ENCODE measurements around the gene ABI3BP.

The ABI3BP gene

DNA sequence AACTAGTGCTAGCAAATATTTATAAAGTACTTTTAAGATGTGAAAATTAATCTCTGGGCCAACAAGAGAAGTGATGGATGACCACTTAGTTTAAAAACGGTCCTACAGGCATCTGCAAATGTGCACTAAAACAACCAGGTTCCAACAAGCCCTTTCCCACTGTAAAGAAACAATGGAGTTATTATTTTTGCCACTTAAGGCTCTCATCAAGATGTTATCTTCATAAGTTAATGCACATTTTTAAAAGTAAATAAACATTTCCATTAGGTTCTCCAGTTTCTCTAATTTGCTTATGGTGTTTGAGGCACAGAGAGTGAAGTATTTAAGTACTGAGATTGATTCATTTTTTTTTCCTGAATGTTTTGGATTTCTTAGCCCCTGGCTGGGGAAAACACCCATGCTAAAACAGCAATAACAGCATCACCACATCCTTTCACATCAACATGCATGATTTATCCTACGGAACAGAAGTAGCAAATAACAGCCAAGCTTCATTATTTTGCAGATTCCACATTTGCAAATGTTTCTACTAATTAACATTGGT is 20.8 kb downstream of the ABI3BP start:
- Mint-ChIP-seq H3K36me3 (ENCODE audit: low read depth) (no peaks in the 10 kb centered on the region), H3K27me3 (ENCODE audit: low read depth) (no peaks in the 10 kb centered on the region), H3K9me3 (no peaks in the 10 kb centered on the region), H3K27ac (no peak overlapping the region), H3K4me1 (peaks cover 12% of the 10 kb centered on the region), H3K4me3 (no peak overlapping the region)
- TF ChIP-seq, protein P1, sequence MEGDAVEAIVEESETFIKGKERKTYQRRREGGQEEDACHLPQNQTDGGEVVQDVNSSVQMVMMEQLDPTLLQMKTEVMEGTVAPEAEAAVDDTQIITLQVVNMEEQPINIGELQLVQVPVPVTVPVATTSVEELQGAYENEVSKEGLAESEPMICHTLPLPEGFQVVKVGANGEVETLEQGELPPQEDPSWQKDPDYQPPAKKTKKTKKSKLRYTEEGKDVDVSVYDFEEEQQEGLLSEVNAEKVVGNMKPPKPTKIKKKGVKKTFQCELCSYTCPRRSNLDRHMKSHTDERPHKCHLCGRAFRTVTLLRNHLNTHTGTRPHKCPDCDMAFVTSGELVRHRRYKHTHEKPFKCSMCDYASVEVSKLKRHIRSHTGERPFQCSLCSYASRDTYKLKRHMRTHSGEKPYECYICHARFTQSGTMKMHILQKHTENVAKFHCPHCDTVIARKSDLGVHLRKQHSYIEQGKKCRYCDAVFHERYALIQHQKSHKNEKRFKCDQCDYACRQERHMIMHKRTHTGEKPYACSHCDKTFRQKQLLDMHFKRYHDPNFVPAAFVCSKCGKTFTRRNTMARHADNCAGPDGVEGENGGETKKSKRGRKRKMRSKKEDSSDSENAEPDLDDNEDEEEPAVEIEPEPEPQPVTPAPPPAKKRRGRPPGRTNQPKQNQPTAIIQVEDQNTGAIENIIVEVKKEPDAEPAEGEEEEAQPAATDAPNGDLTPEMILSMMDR (IDR thresholded peaks at IDR 0.05; ENCODE audit: unreplicated experiment in 3 of 3): no peak

DNA sequence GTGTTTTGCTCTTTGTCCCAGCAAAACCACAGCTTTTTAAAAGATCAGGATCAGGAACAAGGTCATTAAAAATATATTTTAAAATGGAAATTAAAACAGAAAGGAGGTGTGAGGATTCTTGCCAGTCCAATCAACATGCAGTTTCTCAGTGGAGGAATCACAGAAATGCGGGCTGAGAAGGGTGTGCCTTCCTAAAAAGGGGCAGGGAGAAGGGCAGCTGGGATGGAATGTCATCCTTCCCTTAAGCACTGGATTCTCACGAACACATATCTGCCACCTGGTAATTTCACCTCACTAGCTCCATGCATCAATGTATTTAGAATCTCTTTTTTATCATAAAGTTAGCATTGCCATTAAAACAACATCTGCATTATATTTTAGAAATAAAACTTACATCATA is 21.4 kb downstream of the ABI3BP start:
- no peaks in the 10 kb centered on the region for H3K27me3 Mint-ChIP-seq (ENCODE audit: low read depth)

DNA sequence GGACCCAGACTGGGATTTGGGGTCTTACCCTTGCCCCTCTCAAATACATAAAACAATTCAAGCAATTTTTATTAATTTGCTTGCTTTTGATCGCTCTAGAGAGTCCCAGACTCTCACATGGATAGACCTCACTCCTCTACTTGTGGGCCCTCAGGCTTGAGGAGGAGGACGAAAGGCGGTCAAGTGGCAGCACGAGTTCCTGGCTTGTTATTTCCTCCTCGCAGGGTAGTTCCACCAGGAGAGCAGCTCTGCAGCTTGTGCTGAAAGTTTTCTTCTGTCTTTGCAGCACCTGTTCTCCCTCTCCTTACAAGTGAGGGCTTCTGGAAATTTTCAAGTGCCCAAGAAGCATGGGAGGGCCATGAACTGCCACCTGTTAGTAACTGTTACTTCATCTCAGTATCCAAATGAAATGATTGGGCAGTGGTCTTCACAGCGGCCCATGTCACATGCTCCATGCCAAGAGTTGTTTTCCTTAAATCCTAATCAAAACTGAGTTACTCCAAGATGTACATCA is 22.7 kb downstream of the ABI3BP start:
- no peak overlapping the region for H3K4me3 Mint-ChIP-seq
- H3K27me3 Mint-ChIP-seq (ENCODE audit: low read depth): no peaks in the 10 kb centered on the region
- TF ChIP-seq, protein P1 (IDR thresholded peaks at IDR 0.05; ENCODE audit: unreplicated experiment in 3 of 3): no peak
- H3K36me3 Mint-ChIP-seq (ENCODE audit: low read depth): no peaks in the 10 kb centered on the region
- peaks cover 17% of the 10 kb centered on the region for H3K4me1 Mint-ChIP-seq
- no peaks in the 10 kb centered on the region for H3K9me3 Mint-ChIP-seq
- no peak overlapping the region for H3K27ac Mint-ChIP-seq

More for the DNA sequence above, 21.4 kb downstream of the ABI3BP start:
- no peak overlapping the region for H3K27ac Mint-ChIP-seq
- TF ChIP-seq, protein P1 (IDR thresholded peaks at IDR 0.05; ENCODE audit: unreplicated experiment in 3 of 3): no peak
- H3K9me3 Mint-ChIP-seq: no peaks in the 10 kb centered on the region
- H3K36me3 Mint-ChIP-seq (ENCODE audit: low read depth): no peaks in the 10 kb centered on the region
- H3K4me1 Mint-ChIP-seq: peaks cover 12% of the 10 kb centered on the region
- no peak overlapping the region for H3K4me3 Mint-ChIP-seq

DNA sequence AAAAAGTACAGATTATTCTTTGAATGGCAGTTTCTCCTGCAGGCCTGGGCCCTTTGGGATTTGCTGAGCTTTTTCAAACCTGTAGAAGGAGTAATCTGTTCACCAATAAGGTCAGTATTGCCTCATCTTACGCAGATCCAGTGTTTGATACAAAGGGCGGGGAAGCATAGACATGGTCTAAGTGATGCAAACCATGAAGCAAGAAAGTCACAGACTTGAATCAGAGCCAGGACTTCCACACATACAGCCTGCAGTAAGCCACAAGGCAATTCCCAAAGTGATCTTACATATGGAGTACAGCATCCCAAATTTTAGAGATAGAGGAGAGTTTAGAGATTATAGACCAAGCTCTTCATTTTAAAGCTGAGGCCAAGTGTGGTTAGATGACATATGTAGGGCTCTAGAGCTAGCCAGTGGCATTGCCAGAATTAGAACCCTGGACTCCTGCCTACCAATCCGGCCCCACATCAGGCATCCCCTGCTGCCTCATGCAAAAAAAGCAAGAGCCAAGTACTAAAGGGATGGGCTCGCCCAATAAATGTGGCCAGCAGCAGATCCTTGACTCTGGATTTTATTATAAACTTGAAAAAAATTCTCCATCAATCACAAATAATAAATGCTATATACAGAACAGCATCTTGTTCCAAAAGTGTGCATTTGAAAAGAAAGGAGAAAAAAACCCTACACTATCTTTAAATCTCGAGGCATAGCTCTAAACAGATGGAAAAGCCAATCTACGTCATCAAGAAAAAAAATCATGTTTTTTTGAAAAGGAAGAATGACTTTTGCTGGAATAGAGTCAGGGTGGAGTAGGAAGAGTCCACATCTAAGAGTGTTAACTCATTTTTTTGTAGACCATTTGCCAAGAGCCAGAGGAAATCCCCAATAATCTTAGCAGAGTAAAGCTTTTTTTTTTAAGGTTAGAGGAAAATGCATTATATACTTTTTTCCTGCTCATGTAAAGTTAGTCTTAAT is 24.0 kb downstream of the ABI3BP start:
- Mint-ChIP-seq H3K9me3 (peaks cover 3% of the 10 kb centered on the region), H3K4me1 (peaks cover 17% of the 10 kb centered on the region), H3K4me3 (no peak overlapping the region), H3K27ac (no peak overlapping the region), H3K27me3 (ENCODE audit: low read depth) (no peaks in the 10 kb centered on the region), H3K36me3 (ENCODE audit: low read depth) (no peaks in the 10 kb centered on the region)
- TF ChIP-seq, protein P1 (IDR thresholded peaks at IDR 0.05; ENCODE audit: unreplicated experiment in 3 of 3): no peak

DNA sequence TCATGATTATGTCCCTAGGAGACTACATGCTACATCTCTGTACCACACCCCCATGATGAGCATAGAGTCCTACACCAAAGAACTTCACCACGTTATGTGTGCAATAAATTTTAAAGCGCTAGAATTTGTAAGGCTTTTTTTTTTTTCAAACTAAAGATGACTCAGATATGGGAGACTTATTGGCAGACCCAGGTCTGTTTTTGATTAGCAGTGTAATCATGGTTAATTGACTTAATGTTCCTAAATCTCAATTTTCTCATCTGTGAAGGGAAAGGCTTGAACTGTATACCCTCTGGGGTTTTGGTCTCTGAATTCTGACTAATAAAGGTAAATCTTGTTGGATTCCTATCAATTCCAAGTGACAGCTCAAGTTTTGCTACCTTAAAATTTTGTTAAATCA is 26.4 kb downstream of the ABI3BP start:
- TF ChIP-seq, protein P1 (IDR thresholded peaks at IDR 0.05; ENCODE audit: unreplicated experiment in 3 of 3): no peak
- H3K27me3 Mint-ChIP-seq (ENCODE audit: low read depth): no peaks in the 10 kb centered on the region
- H3K9me3 Mint-ChIP-seq: peaks cover 3% of the 10 kb centered on the region
- no peak overlapping the region for H3K27ac Mint-ChIP-seq
- peaks cover 11% of the 10 kb centered on the region for H3K4me1 Mint-ChIP-seq
- no peak overlapping the region for H3K4me3 Mint-ChIP-seq
- H3K36me3 Mint-ChIP-seq (ENCODE audit: low read depth): no peaks in the 10 kb centered on the region
